Neural crest cell (in vitro differentiated cells): ENCODE measurements around the gene ZNF536. TPM values are rescaled to one million over a fixed set of nuclear protein-coding genes. Genes with fewer than 3 reads are reported as not detected.

ENCODE experiments used
- DNase-seq: peaks from one replicate; pipeline ENCODE4 v3.0.0; 2021; ENCODE audit warnings: low read depth, mixed read lengths, low spot score
- H3K27ac Mint-ChIP-seq: one replicate; pipeline ENCODE4 v1.8.0; 2021; ENCODE audit warnings: mild to moderate bottlenecking, mixed read lengths; ENCODE audit not compliant: unreplicated experiment
- H3K27me3 Mint-ChIP-seq: 2 replicates; pipeline ENCODE4 v1.8.0; 2021; ENCODE audit warnings: low read depth, mild to moderate bottlenecking, mixed read lengths
- H3K36me3 Mint-ChIP-seq: 2 replicates; pipeline ENCODE4 v1.8.0; 2021; ENCODE audit warnings: low read depth, mild to moderate bottlenecking, mixed read lengths
- H3K4me1 Mint-ChIP-seq: 2 replicates; pipeline ENCODE4 v1.8.0; 2021; ENCODE audit warnings: mixed read lengths
- H3K4me3 Mint-ChIP-seq: one replicate; pipeline ENCODE4 v1.8.0; 2021; ENCODE audit warnings: mild to moderate bottlenecking, mixed read lengths
- H3K9me3 Mint-ChIP-seq: 2 replicates; pipeline ENCODE4 v1.8.0; 2021; ENCODE audit warnings: mixed read lengths
- total RNA-seq: library from RNA; stranded (reverse); gene quantifications from 2 replicates; pipeline ENCODE4 v1.2.1, GENCODE V29; 2021
- TF ChIP-seq, protein P1 (sequence below): fragments of 200-600 bp; sonication (generic); conservative IDR thresholded peaks from 2 replicates; pipeline ENCODE4 v1.5.0; 2021; ENCODE audit warnings: antibody characterized with exemption, mild to moderate bottlenecking

Gene ZNF536
- total RNA-seq, 1 donor from 2014 or later, result 22.0 TPM

DNA sequence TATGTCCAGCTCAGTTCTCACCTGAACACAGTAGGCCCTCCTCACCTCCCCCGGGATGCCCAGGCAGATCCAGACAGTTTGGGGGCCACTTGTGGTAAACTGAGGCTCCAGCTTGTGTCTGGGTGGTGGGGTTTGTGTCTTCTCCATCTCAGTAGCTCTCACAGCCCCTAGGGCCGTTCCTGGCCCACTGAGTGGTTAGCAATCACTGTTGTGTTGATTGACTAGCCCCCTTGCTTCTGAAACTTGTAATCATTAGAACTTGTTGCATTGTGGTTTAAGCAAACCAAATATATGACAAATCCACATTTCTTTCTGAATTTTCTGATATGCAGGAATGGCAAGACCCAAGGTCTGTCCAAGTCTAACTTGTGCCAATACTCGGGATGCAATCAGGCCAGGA lies 13.9 kb upstream of the ZNF536 start:
- H3K9me3 Mint-ChIP-seq, result no peaks in the 10 kb centered on the region
- no peak overlapping the region for H3K27ac Mint-ChIP-seq
- TF ChIP-seq, protein P1, sequence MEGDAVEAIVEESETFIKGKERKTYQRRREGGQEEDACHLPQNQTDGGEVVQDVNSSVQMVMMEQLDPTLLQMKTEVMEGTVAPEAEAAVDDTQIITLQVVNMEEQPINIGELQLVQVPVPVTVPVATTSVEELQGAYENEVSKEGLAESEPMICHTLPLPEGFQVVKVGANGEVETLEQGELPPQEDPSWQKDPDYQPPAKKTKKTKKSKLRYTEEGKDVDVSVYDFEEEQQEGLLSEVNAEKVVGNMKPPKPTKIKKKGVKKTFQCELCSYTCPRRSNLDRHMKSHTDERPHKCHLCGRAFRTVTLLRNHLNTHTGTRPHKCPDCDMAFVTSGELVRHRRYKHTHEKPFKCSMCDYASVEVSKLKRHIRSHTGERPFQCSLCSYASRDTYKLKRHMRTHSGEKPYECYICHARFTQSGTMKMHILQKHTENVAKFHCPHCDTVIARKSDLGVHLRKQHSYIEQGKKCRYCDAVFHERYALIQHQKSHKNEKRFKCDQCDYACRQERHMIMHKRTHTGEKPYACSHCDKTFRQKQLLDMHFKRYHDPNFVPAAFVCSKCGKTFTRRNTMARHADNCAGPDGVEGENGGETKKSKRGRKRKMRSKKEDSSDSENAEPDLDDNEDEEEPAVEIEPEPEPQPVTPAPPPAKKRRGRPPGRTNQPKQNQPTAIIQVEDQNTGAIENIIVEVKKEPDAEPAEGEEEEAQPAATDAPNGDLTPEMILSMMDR, result no peak
- H3K27me3 Mint-ChIP-seq, result no peaks in the 10 kb centered on the region
- peaks cover 34% of the 10 kb centered on the region for H3K4me1 Mint-ChIP-seq
- H3K4me3 Mint-ChIP-seq, result no peak overlapping the region
- no peaks in the 10 kb centered on the region for H3K36me3 Mint-ChIP-seq
- no peak for DNase-seq

DNA sequence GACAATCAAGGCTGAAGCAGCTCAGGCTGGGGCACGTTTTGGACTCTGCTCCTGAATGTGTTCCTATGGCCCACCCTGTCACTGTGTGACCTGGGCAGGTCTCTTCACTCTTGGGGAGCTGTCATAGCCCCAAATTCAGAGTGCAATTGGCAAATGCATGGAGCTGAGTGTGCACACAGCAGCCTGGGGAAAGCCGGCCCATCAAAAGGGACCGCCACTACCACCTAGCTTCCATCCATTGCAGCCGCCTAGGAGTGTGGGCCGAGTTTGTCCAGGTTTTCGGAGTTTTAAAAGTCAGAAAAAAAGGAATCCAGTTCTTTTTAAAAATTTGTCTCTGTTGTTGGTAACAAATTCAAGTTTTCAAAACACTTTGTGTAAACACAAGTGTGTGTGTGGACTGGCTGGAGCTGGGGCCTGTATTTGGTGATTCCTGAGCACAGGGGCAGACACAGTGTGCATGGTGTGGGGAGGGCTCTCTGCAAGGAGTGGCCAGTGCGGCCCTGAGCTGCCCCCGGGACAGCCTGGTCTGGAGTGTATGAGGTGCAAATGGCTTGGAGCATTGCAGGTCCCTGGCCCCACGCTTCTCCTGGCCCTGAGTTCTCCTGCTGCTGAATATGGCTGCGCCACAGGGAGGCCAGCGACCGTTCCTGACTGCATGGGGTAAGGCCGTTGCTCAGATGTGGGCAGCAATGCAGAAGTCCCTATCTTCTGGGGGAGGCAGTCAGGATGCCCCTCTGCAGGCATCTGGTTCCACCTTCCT lies 13.2 kb upstream of the ZNF536 start:
- H3K4me1 Mint-ChIP-seq, result peaks cover 41% of the 10 kb centered on the region
- no peak overlapping the region for H3K4me3 Mint-ChIP-seq
- H3K36me3 Mint-ChIP-seq, result no peaks in the 10 kb centered on the region
- H3K27ac Mint-ChIP-seq, result no peak overlapping the region
- TF ChIP-seq, protein P1, result no peak
- H3K27me3 Mint-ChIP-seq, result no peaks in the 10 kb centered on the region
- DNase-seq, result no peak
- H3K9me3 Mint-ChIP-seq, result no peaks in the 10 kb centered on the region

DNA sequence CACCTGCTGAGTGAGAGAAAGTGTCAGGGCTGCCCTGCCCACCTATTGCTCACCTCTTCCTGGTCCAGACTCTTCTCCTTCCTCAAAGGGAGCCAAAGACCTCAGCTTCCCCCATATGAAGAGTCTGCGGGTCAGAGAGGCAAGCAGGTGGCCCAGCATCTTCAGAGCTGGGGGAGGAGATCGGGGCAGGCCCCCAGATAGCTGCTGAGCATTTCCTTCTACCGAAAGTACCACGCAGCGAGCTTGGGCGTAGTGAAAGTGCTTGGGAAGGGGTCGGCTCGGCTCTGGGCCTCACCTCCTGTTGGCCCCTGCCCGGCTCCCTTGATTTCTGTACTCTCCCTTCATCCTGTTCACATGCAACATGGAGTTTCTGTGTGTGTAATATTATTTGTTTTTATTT lies 12.2 kb upstream of the ZNF536 start:
- Mint-ChIP-seq H3K9me3 (no peaks in the 10 kb centered on the region), H3K27ac (peak overlapping the region; percentile 95), H3K4me3 (no peak overlapping the region), H3K36me3 (no peaks in the 10 kb centered on the region), H3K27me3 (no peaks in the 10 kb centered on the region), H3K4me1 (peaks cover 47% of the 10 kb centered on the region)
- TF ChIP-seq, protein P1, result no peak
- no peak for DNase-seq

DNA sequence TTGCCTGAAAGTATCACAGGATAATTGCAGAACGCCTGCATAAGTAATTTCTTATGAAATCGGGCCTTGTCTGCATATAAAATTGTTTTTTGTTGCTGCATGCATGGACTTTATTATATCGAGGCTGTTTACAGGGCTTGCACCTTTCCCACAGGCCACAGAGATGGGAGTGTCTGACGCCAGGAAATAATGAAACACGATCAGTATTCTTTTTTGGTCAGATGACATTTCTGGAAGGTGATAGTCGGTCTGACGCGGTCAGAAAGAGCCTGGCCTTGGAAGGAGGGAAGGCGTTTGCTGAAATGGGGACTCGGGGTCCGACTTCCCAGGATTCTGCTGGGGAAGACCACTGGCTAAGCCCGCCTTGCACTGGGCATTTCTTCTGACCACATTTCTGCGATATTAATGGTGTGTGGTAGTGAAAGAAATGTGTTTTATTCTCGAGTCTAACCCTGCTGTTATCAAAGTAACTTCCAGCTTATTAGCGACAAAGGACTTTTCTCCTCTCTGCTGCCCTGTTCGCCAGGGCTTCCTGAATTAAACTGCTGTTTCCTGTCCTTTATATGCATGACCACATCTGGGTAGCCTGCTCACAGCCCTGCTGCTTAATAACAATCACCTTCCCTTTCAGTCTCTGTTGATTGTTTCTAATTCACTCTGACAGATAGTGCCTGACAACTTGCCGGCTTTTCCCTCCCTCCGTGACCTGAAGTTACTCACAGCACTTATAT lies 11.6 kb upstream of the ZNF536 start:
- H3K27me3 Mint-ChIP-seq, result no peaks in the 10 kb centered on the region
- TF ChIP-seq, protein P1, result no peak
- peaks cover 51% of the 10 kb centered on the region for H3K4me1 Mint-ChIP-seq
- H3K27ac Mint-ChIP-seq, result peak overlapping the region; percentile 95
- peak overlapping the region; percentile 33 for H3K4me3 Mint-ChIP-seq
- no peak for DNase-seq
- no peaks in the 10 kb centered on the region for H3K9me3 Mint-ChIP-seq
- H3K36me3 Mint-ChIP-seq, result no peaks in the 10 kb centered on the region

DNA sequence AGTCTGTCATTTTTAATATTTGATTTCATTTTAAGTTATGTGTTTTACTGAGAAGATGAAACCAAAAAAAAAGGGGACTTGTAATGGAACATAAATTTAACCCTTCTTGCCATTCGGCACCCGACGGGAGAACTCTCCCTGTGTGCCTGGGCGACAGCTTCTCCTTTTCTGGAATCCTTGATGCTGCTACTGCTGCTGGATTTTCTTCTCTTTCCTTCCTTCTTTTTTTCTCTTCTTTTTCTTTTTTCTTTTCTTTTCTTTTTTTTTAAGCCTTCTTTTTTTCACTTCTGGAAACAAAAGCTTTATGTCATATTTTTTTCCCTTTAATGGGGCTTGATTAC lies 11.1 kb upstream of the ZNF536 start:
- Mint-ChIP-seq H3K9me3 (no peaks in the 10 kb centered on the region), H3K4me1 (peaks cover 54% of the 10 kb centered on the region), H3K27ac (peak overlapping the region; percentile 95), H3K27me3 (no peaks in the 10 kb centered on the region), H3K36me3 (no peaks in the 10 kb centered on the region), H3K4me3 (peak overlapping the region; percentile 33)
- TF ChIP-seq, protein P1, result no peak
- no peak for DNase-seq
